Smooth muscle cell (in vitro differentiated cells): ENCODE measurements around the gene TMEM14A. TPM values are rescaled to one million over a fixed set of nuclear protein-coding genes. Genes with fewer than 3 reads are reported as not detected.

Source experiments
- DNase-seq: peaks from one replicate; lab custom pipeline; 2025; ENCODE audit not compliant: unreplicated experiment; lab: John Stamatoyannopoulos, UW
- H2AFZ ChIP-seq: fragments of 200-600 bp; sonication (generic); 2 replicates; pipeline ENCODE4 v1.6.0; 2016; ENCODE audit warnings: antibody characterized with exemption, low read depth, mild to moderate bottlenecking
- H3F3A ChIP-seq: fragments of 200-600 bp; sonication (generic); 2 replicates; pipeline ENCODE4 v1.6.0; 2017; ENCODE audit warnings: antibody characterized with exemption, low read depth
- H3K27ac ChIP-seq: fragments of 200-600 bp; sonication (generic); 2 replicates; pipeline ENCODE4 v1.5.1; 2016; ENCODE audit warnings: low read depth, mild to moderate bottlenecking
- H3K27me3 ChIP-seq: fragments of 200-600 bp; sonication (generic); 2 replicates; pipeline ENCODE4 v1.6.1; 2016; ENCODE audit warnings: low read depth, mild to moderate bottlenecking
- H3K36me3 ChIP-seq: fragments of 200-600 bp; sonication (generic); 2 replicates; pipeline ENCODE4 v1.5.1; 2016; ENCODE audit warnings: low read depth
- H3K4me1 ChIP-seq: fragments of 200-600 bp; sonication (generic); 2 replicates; pipeline ENCODE4 v1.5.1; 2016; ENCODE audit warnings: low read depth
- H3K4me2 ChIP-seq: fragments of 200-600 bp; sonication (generic); 2 replicates; pipeline ENCODE4 v1.6.0; 2016; ENCODE audit warnings: mild to moderate bottlenecking
- H3K4me3 ChIP-seq: fragments of 200-600 bp; sonication (generic); 2 replicates; pipeline ENCODE4 v1.5.1; 2016; ENCODE audit warnings: mild to moderate bottlenecking
- H3K79me2 ChIP-seq: fragments of 200-600 bp; sonication (generic); 2 replicates; pipeline ENCODE4 v1.6.0; 2016; ENCODE audit warnings: low read depth, mild to moderate bottlenecking
- H3K9ac ChIP-seq: fragments of 200-600 bp; sonication (generic); 2 replicates; pipeline ENCODE4 v1.6.0; 2016; ENCODE audit warnings: low read depth
- H3K9me3 ChIP-seq: fragments of 200-600 bp; sonication (generic); replicated peaks from 2 replicates; pipeline ENCODE4 v1.5.1; 2016; ENCODE audit warnings: low read depth
- H4K20me1 ChIP-seq: fragments of 200-600 bp; sonication (generic); 2 replicates; pipeline ENCODE4 v1.6.0; 2016; ENCODE audit warnings: low read depth
- WGBS: methylation state at CpG from one replicate; pipeline ENCODE4 v1.1.7; 2016; ENCODE audit warnings: low lambda C conversion rate; 5-methylcytosine and 5-hydroxymethylcytosine counted together
- polyA plus RNA-seq: library from polyadenylated mRNA; unstranded; fragments of >200 nt; fragmentation: Nextera tagmentation; extraction: Ambion mirVana; gene quantifications from 2 replicates; pipeline ENCODE4 v1.2.1, GENCODE V29; 2016
- total RNA-seq: library from RNA; depleted of rRNA; stranded (reverse); fragments of >200 nt; gene quantifications from 2 replicates; pipeline ENCODE4 v1.2.3, GENCODE V29; 2014
- TF ChIP-seq, protein P1 (sequence below): fragments of 200-600 bp; sonication (generic); IDR thresholded peaks from 2 replicates; pipeline ENCODE4 v1.5.1; 2017; ENCODE audit warnings: borderline replicate concordance, mild to moderate bottlenecking, antibody characterized with exemption; ENCODE audit not compliant: insufficient read depth, poor library complexity, severe bottlenecking

Gene TMEM14A
- total and polyA plus RNA-seq, 2 experiments from 2014 or later = 68.7 to 77.7 TPM

DNA sequence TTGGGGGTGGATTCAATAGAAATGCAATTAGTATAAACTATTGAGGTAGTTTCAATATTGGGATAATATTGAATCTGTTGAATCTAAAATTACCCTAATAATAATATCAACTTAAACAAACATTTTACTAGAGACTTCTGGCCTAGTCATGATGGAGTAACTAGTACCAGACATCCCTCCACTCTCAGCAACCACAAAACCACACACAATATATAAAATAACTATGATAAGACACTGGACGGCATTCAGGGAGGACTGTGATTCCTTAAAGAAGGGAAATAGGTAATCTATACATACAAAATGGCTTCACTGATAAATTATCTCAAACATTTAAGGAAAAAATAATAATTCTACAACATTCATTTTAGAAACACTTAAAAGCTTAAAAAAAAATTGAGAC is 38.9 kb upstream of the TMEM14A start:
- 32% methylated on average over 1 of the region's 1 CpG for WGBS
- no peak overlapping the region for H2AFZ ChIP-seq
- no peak overlapping the region for H3K27ac ChIP-seq
- H3K36me3 ChIP-seq = no peaks in the 10 kb centered on the region
- TF ChIP-seq, protein P1, sequence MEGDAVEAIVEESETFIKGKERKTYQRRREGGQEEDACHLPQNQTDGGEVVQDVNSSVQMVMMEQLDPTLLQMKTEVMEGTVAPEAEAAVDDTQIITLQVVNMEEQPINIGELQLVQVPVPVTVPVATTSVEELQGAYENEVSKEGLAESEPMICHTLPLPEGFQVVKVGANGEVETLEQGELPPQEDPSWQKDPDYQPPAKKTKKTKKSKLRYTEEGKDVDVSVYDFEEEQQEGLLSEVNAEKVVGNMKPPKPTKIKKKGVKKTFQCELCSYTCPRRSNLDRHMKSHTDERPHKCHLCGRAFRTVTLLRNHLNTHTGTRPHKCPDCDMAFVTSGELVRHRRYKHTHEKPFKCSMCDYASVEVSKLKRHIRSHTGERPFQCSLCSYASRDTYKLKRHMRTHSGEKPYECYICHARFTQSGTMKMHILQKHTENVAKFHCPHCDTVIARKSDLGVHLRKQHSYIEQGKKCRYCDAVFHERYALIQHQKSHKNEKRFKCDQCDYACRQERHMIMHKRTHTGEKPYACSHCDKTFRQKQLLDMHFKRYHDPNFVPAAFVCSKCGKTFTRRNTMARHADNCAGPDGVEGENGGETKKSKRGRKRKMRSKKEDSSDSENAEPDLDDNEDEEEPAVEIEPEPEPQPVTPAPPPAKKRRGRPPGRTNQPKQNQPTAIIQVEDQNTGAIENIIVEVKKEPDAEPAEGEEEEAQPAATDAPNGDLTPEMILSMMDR = no peak
- no peak overlapping the region for H3K4me2 ChIP-seq
- H3F3A ChIP-seq = peaks cover 4% of the 10 kb centered on the region
- no peak overlapping the region for H3K9ac ChIP-seq
- H3K27me3 ChIP-seq = no peaks in the 10 kb centered on the region
- H4K20me1 ChIP-seq = no peaks in the 10 kb centered on the region
- no peaks in the 10 kb centered on the region for H3K79me2 ChIP-seq
- H3K4me3 ChIP-seq = no peak overlapping the region
- DNase-seq = no peak
- peaks cover 7% of the 10 kb centered on the region for H3K4me1 ChIP-seq
- H3K9me3 ChIP-seq = no peaks in the 10 kb centered on the region

DNA sequence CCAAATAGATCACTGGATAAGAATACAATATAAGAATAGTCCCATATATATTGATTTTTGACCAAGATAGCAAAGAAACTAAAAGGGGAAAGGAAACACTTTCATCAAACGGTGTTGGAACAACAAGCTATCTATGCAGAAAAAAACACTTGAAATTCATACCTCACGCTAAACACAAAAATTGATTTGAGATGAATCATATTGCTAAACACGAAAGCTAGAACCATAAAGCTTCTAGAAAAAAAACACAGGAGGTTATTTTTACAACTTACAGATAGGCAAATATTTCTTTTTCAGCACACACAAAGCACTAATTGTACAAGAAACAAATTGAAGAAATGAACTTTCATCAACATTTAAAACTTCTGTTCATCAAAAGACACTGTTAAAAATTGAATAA is 36.7 kb upstream of the TMEM14A start:
- TF ChIP-seq, protein P1 = no peak
- no peaks in the 10 kb centered on the region for H4K20me1 ChIP-seq
- H3K36me3 ChIP-seq = no peaks in the 10 kb centered on the region
- H3K27ac ChIP-seq = peak overlapping the region; percentile 34
- no peak overlapping the region for H3K4me3 ChIP-seq
- no peak overlapping the region for H3K9ac ChIP-seq
- peaks cover 7% of the 10 kb centered on the region for H3K4me1 ChIP-seq
- H3K4me2 ChIP-seq = peak overlapping the region; percentile 56
- H3K27me3 ChIP-seq = no peaks in the 10 kb centered on the region
- no peaks in the 10 kb centered on the region for H3K9me3 ChIP-seq
- no peak for DNase-seq
- H3K79me2 ChIP-seq = no peaks in the 10 kb centered on the region
- H2AFZ ChIP-seq = no peak overlapping the region
- WGBS = 29% methylated on average over 3 of the region's 3 CpGs
- peaks cover 4% of the 10 kb centered on the region for H3F3A ChIP-seq

DNA sequence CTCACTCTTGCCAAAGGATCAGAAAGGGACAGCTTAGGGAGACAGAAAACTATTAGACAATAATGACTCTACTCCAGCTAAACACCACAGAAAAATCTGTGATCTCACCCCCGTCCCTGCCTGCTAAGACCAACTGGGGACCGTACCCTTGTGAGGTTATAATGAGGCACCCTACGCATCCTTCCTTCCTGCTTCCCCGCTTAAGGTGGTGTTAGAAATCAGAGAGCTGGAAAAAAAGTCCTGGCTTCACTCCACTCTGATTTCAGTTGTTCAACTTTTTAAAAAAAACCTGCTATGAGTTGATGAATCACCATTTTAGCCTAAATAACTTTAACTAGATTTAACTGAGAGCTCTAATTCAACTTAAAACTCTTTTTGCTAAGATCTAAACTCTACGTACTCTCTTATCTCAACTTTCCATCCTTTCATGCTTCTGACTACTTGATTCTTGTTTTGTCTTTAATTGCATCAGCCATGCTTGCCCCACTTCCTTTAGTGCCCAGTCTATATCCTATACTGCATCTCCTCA is 35.8 kb upstream of the TMEM14A start:
- Histone ChIP-seq H3K36me3 (no peaks in the 10 kb centered on the region), H3K79me2 (no peaks in the 10 kb centered on the region), H3K9me3 (no peaks in the 10 kb centered on the region), H3K27me3 (no peaks in the 10 kb centered on the region), H3K4me3 (no peak overlapping the region), H2AFZ (peak overlapping the region; percentile 75), H4K20me1 (no peaks in the 10 kb centered on the region), H3F3A (peaks cover 4% of the 10 kb centered on the region), H3K9ac (no peak overlapping the region), H3K4me1 (peaks cover 7% of the 10 kb centered on the region), H3K27ac (peak overlapping the region; percentile 34), H3K4me2 (peak overlapping the region; percentile 28)
- WGBS = 55% methylated on average over 5 of the region's 5 CpGs
- no peak for DNase-seq
- TF ChIP-seq, protein P1 = no peak

DNA sequence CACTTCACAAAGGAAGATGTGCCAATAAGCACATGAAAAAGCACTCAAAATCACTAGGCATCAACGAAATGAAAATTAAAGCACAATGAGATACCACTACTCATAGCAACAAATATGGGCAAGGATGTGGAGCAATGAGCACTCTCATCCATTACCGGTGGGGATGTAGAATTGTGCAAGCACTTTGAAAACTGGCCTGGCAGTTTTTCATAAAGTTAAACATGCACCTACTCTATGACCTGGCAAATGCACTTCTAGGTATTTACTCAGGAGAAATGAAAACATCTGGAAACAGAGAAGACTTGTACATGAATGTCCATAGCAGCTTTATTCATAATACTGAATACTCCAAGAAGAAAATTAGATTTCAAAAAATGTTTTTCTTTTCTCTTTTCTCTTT is 34.1 kb upstream of the TMEM14A start:
- no peaks in the 10 kb centered on the region for H3K9me3 ChIP-seq
- WGBS = 85% methylated on average over 2 of the region's 2 CpGs
- DNase-seq = no peak
- TF ChIP-seq, protein P1 = no peak
- peaks cover 10% of the 10 kb centered on the region for H3K4me1 ChIP-seq
- no peaks in the 10 kb centered on the region for H3K79me2 ChIP-seq
- H3K9ac ChIP-seq = no peak overlapping the region
- no peaks in the 10 kb centered on the region for H4K20me1 ChIP-seq
- H3K27ac ChIP-seq = no peak overlapping the region
- no peak overlapping the region for H2AFZ ChIP-seq
- no peak overlapping the region for H3K4me3 ChIP-seq
- H3K4me2 ChIP-seq = no peak overlapping the region
- H3K27me3 ChIP-seq = no peaks in the 10 kb centered on the region
- H3K36me3 ChIP-seq = no peaks in the 10 kb centered on the region
- peaks cover 4% of the 10 kb centered on the region for H3F3A ChIP-seq
